Measurements from ENCODE around the gene STEAP3. TPM values are rescaled to one million over a fixed set of nuclear protein-coding genes. Genes with fewer than 3 reads are reported as not detected.

Gene STEAP3
- total RNA-seq, 1 donor from 2014 or later: 38.8 TPM

- peaks cover 42% of the 10 kb centered on the region for H3K4me1 Mint-ChIP-seq (ENCODE audit: low read depth, unreplicated experiment)
- peaks cover 32% of the 10 kb centered on the region for H3K79me2 ChIP-seq (ENCODE audit: insufficient read depth, low read length)
- H3K27me3 Mint-ChIP-seq (ENCODE audit: low read depth, unreplicated experiment): no peaks in the 10 kb centered on the region
- peaks cover 17% of the 10 kb centered on the region for H3K36me3 Mint-ChIP-seq (ENCODE audit: low read depth, unreplicated experiment)
- H4K20me1 ChIP-seq (ENCODE audit: insufficient read depth, low read length): peaks cover 2% of the 10 kb centered on the region
- peak overlapping the region; percentile 59 for H3K9ac ChIP-seq (ENCODE audit: low read length)
- FAIRE-seq (no peak), DNase-seq (ENCODE audit: low read depth) (peak; percentile 80)
- no peak for TF ChIP-seq CTCF (IDR thresholded peaks at IDR 0.05; ENCODE audit: insufficient read depth, low read depth, low read length)
- TF ChIP-seq EZH2 (IDR thresholded peaks at IDR 0.05; ENCODE audit: insufficient read depth, low read length): no peak
- no peak overlapping the region for H3K4me3 Mint-ChIP-seq (ENCODE audit: unreplicated experiment)
- H3K4me3 ChIP-seq (ENCODE audit: insufficient read depth, low read depth, low read length): no peak overlapping the region
- no peaks in the 10 kb centered on the region for H3K27me3 ChIP-seq (ENCODE audit: insufficient read depth, low read length)
- peak overlapping the region; percentile 68 for H3K4me2 ChIP-seq (ENCODE audit: low read length)
- H2AFZ ChIP-seq (ENCODE audit: low read depth, low read length): peak overlapping the region; percentile 55
- peak overlapping the region; percentile 89 for H3K27ac Mint-ChIP-seq (ENCODE audit: unreplicated experiment)
- H3K36me3 ChIP-seq (ENCODE audit: insufficient read depth, low read length): peaks cover under 1% of the 10 kb centered on the region
- peaks cover under 1% of the 10 kb centered on the region for H3K9me3 ChIP-seq (ENCODE audit: insufficient read depth, low read depth, low read length)
- peak overlapping the region; percentile 47 for H3K27ac ChIP-seq (ENCODE audit: low read depth, low read length)
- peaks cover 15% of the 10 kb centered on the region for H3K4me1 ChIP-seq (ENCODE audit: insufficient read depth, low read length)
- H3K9me3 Mint-ChIP-seq (ENCODE audit: unreplicated experiment): no peaks in the 10 kb centered on the region
Observed at GRCh38 chr2:119240311-119241204, 16.9 kb downstream of the STEAP3 start.

DNA sequence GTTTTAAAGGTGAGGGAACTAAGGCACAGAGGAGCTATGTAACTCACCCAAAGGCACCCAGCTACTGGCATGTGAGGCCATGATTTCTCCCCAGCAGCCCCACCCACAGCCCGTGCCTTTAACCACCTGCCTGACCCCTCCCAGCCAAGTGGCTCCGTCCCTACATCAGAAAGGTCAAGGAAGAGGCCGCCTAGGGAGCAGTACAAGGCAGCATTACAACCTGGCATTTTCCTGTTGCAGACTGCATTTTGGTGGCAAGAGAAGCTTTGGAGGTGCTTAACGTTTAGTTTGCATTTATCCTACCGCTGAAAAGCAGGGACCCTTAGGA, 17.5 kb downstream of the STEAP3 start:
- peaks cover 23% of the 10 kb centered on the region for H3K36me3 Mint-ChIP-seq (ENCODE audit: low read depth, unreplicated experiment)
- Histone ChIP-seq H4K20me1 (ENCODE audit: insufficient read depth, low read length) (no peaks in the 10 kb centered on the region), H3K9me3 (ENCODE audit: insufficient read depth, low read depth, low read length) (peaks cover 3% of the 10 kb centered on the region), H3K27ac (ENCODE audit: low read depth, low read length) (no peak overlapping the region), H3K4me3 (ENCODE audit: insufficient read depth, low read depth, low read length) (no peak overlapping the region), H3K9ac (ENCODE audit: low read length) (no peak overlapping the region), H3K4me1 (ENCODE audit: insufficient read depth, low read length) (peaks cover 15% of the 10 kb centered on the region), H3K27me3 (ENCODE audit: insufficient read depth, low read length) (no peaks in the 10 kb centered on the region), H3K4me2 (ENCODE audit: low read length) (peak overlapping the region; percentile 68), H3K36me3 (ENCODE audit: insufficient read depth, low read length) (peaks cover 7% of the 10 kb centered on the region), H2AFZ (ENCODE audit: low read depth, low read length) (no peak overlapping the region), H3K79me2 (ENCODE audit: insufficient read depth, low read length) (peaks cover 28% of the 10 kb centered on the region)
- DNase-seq (ENCODE audit: low read depth) (no peak), FAIRE-seq (no peak)
- H3K4me1 Mint-ChIP-seq (ENCODE audit: low read depth, unreplicated experiment): peaks cover 41% of the 10 kb centered on the region
- no peaks in the 10 kb centered on the region for H3K27me3 Mint-ChIP-seq (ENCODE audit: low read depth, unreplicated experiment)
- H3K27ac Mint-ChIP-seq (ENCODE audit: unreplicated experiment): no peak overlapping the region
- H3K9me3 Mint-ChIP-seq (ENCODE audit: unreplicated experiment): no peaks in the 10 kb centered on the region
- no peak overlapping the region for H3K4me3 Mint-ChIP-seq (ENCODE audit: unreplicated experiment)
- no peak for TF ChIP-seq CTCF (IDR thresholded peaks at IDR 0.05; ENCODE audit: insufficient read depth, low read depth, low read length)
- no peak for TF ChIP-seq EZH2 (IDR thresholded peaks at IDR 0.05; ENCODE audit: insufficient read depth, low read length)

Measured in astrocyte (in vitro differentiated cells and primary cell).